GM12878 (cell line): ENCODE results near the gene SLC22A31. TPM values are rescaled to one million over a fixed set of nuclear protein-coding genes. Genes with fewer than 3 reads are reported as not detected.
A peak's percentile ranks its signal among the peaks of the same experiment; 100 is the strongest.

Source experiments
- ATAC-seq: fragments of 200-7000 bp; cut with Tn5 transposase; 3 replicates; pipeline ENCODE4 v1.9.1; 2020; ENCODE audit warnings: mild to moderate bottlenecking, moderate library complexity
- BruUV-seq: library from RNA; stranded (reverse); fragments of 400-500 nt; replicated peaks from 2 replicates; lab custom pipeline; 2021; lab: Mats Ljungman, UMichigan
- CTCF ChIA-PET: fragments of 300-600 bp; sonication (Branson Sonifier 250); formaldehyde crosslinking; extraction: SDS; loops from one replicate; lab custom pipeline; 2021; ENCODE audit warnings: inconsistent platforms; lab: Yijun Ruan, JAX
- POLR2A ChIA-PET: fragments of 350-600 bp; formaldehyde crosslinking; extraction: SDS; loops from one replicate; lab custom pipeline; 2021; ENCODE audit warnings: inconsistent platforms; lab: Charles Lee
- RAD21 ChIA-PET: fragments of 300-600 bp; sonication (Branson Sonifier 250); formaldehyde crosslinking; loops from one replicate; lab custom pipeline; 2023; ENCODE audit warnings: antibody characterized with exemption; ENCODE audit not compliant: unreplicated experiment; lab: Charles Lee
- SMC1A ChIA-PET: fragments of 300-600 bp; sonication (Branson Sonifier 250); formaldehyde crosslinking; loops from one replicate; lab custom pipeline; 2023; ENCODE audit not compliant: unreplicated experiment, uncharacterized antibody; lab: Charles Lee
- DNase-seq: peaks from one replicate; pipeline ENCODE4 v3.0.0-alpha.2; 2011; ENCODE audit warnings: low read depth, low spot score
- FAIRE-seq: peaks from 3 replicates; lab custom pipeline; 2011; peaks lifted over from hg19 to GRCh38; lab: Jason Lieb, UNC
- H2AFZ ChIP-seq: 2 replicates; pipeline ENCODE4 v1.6.0; 2011; ENCODE audit warnings: low read depth, low read length, control low read depth; ENCODE audit not compliant: control insufficient read depth
- H3K27ac ChIP-seq: 2 replicates; pipeline ENCODE4 v1.5.1; 2011; ENCODE audit warnings: control low read depth; ENCODE audit not compliant: control insufficient read depth, insufficient read depth
- H3K27me3 ChIP-seq, 2 experiments: replicated peaks in 1 of 2; 2 replicates each; pipeline versions ENCODE4 v1.6.0 to v1.6.1; 2011; ENCODE audit warnings: low read length in 1 of 2; ENCODE audit not compliant: control insufficient read depth in 2 of 2, insufficient read depth in 2 of 2
- H3K36me3 ChIP-seq, 2 experiments: 2 replicates each; pipeline ENCODE4 v1.5.1; 2011; ENCODE audit warnings: low read length in 1 of 2; ENCODE audit not compliant: control insufficient read depth in 2 of 2, insufficient read depth in 2 of 2
- H3K4me1 ChIP-seq: 2 replicates; pipeline ENCODE4 v1.6.1; 2011; ENCODE audit warnings: mild to moderate bottlenecking, low read length, moderate library complexity, mixed read lengths; ENCODE audit not compliant: control insufficient read depth, insufficient read depth
- H3K4me2 ChIP-seq: 2 replicates; pipeline ENCODE4 v1.6.0; 2011; ENCODE audit warnings: control low read depth; ENCODE audit not compliant: control insufficient read depth, insufficient read depth
- H3K4me3 ChIP-seq: fragments of 200-600 bp; sonication (generic); 2 replicates; pipeline ENCODE4 v1.5.1; 2016
- H3K79me2 ChIP-seq: 2 replicates; pipeline ENCODE4 v1.6.0; 2011; ENCODE audit warnings: low read length; ENCODE audit not compliant: control insufficient read depth, insufficient read depth
- H3K9ac ChIP-seq: 2 replicates; pipeline ENCODE4 v1.8.0; 2011; ENCODE audit warnings: low read length, control low read depth, mixed read lengths; ENCODE audit not compliant: control insufficient read depth, insufficient read depth
- H3K9me3 ChIP-seq: replicated peaks from 3 replicates; pipeline ENCODE4 v1.5.1; 2011; ENCODE audit warnings: mild to moderate bottlenecking, low read length; ENCODE audit not compliant: control insufficient read depth, insufficient read depth
- H4K20me1 ChIP-seq: 2 replicates; pipeline ENCODE4 v1.6.0; 2011; ENCODE audit not compliant: control insufficient read depth, insufficient read depth
- POLR2A ChIP-seq: IDR thresholded peaks from 2 replicates; pipeline ENCODE4 v1.6.1; 2011; ENCODE audit warnings: low read depth, mild to moderate bottlenecking, low read length
- ZNF207 ChIP-seq: fragments of 450-650 bp; IDR thresholded peaks from 2 replicates; pipeline ENCODE4 v1.6.1; 2014; ENCODE audit warnings: antibody characterized with exemption, mild to moderate bottlenecking, borderline replicate concordance
- WGBS: methylation state at CpG from one replicate; pipeline ENCODE4 v1.1.6; 2016; ENCODE audit warnings: low lambda C conversion rate; ENCODE audit not compliant: insufficient replicate concordance, insufficient coverage; ENCODE audit errors: missing lambda C conversion rate; 5-methylcytosine and 5-hydroxymethylcytosine counted together
- in situ Hi-C: fragments of 300-500 bp; cut with MboI; formaldehyde crosslinking; loops from 9 replicates; pipeline ENCODE4 v1.14.3; 2018; ENCODE audit warnings: mixed read lengths
- intact Hi-C: fragments of 100-400 bp; cut with micrococcal nuclease; formaldehyde crosslinking; loops from one replicate; pipeline ENCODE4 v1.14.2; 2022; ENCODE audit not compliant: unreplicated experiment
- polyA plus RNA-seq, 11 experiments: library from polyadenylated mRNA; depleted of rRNA in 4 of 11; unstranded in 6 of 11; stranded (reverse) in 5 of 11; fragments of >200 nt; fragmentation: Nextera tagmentation in 4 of 11; fragmentation: Illumina TruSeq in 1 of 11; extraction: Ambion mirVana in 4 of 11; extraction: Trizol in 1 of 11; gene quantifications; 1 replicate in 1 of 11; 2 replicates in 10 of 11; pipeline versions ENCODE4 v1.2.1 to v1.2.3, GENCODE V29; 2011 to 2016; ENCODE audit warnings: inconsistent platforms in 2 of 11, missing spikeins in 2 of 11, low read depth in 1 of 11
- total RNA-seq, 4 experiments: library from RNA; depleted of rRNA in 3 of 4; stranded (reverse); fragments of >200 nt in 3 of 4; fragmentation: Illumina TruSeq in 1 of 4; extraction: Trizol in 1 of 4; gene quantifications; 2 replicates each; pipeline versions ENCODE4 v1.2.1 to v1.2.3, GENCODE V29; 2013 to 2021

SLC22A31 gene
- total and polyA plus RNA-seq, 10 of the 15 experiments (the other 5 are each of a cell fraction or from before 2014, with no cell fraction given), result 0.13 to 0.24 (median 0.23) TPM; not detected in 7

- no TSS peak for BruUV-seq
- POLR2A ChIA-PET, result no interaction called here
- 94% methylated on average over 21 of the region's 21 CpGs for WGBS
These were observed 53.9 kb downstream of the SLC22A31 start for GRCh38 chr16:89146211-89147005.

More at GRCh38 chr16:89146211-89147005, 53.9 kb downstream of the SLC22A31 start:
- H4K20me1 ChIP-seq, result no peaks in the 10 kb centered on the region
- H3K4me3 ChIP-seq, result no peak overlapping the region
- H3K4me1 ChIP-seq, result no peaks in the 10 kb centered on the region
- no peaks in the 10 kb centered on the region for H3K27me3 ChIP-seq
- ChIA-PET CTCF (no interaction called here), SMC1A (no interaction called here)
- peaks cover 6% of the 10 kb centered on the region; the same call in 1 of the 3 replicates for H3K9me3 ChIP-seq
- no peak overlapping the region for H3K27ac ChIP-seq
- no peak for ATAC-seq
- no peak overlapping the region for H3K4me2 ChIP-seq
- H3K36me3 ChIP-seq, result peaks cover 9 to 14% of the 10 kb centered on the region in 2 experiments
- no peak overlapping the region for H2AFZ ChIP-seq
- DNase-seq, result no peak
- intact Hi-C loops, result no loop called here
- no peak for TF ChIP-seq ZNF207
- TF ChIP-seq POLR2A, result peak; percentile 44; the same call in 1 of the 2 replicates
- TF ChIP-seq, all 136 proteins: peak for 1
- in situ Hi-C loops, result no loop called here
- FAIRE-seq, result no peak
- RAD21 ChIA-PET, result no interaction called here
- H3K79me2 ChIP-seq, result no peaks in the 10 kb centered on the region
- H3K9ac ChIP-seq, result no peak overlapping the region

Other genes starting within 250 kb of the SLC22A31 start
- gene CBFA2T3, start 223.3 kb downstream of the SLC22A31 start, total RNA-seq (2014; rRNA removed), result 2.3 and 2.8 TPM in 2 replicates
- 1.3 and 1.5 TPM in 2 replicates for gene CBFA2T3, start 223.3 kb downstream of the SLC22A31 start, total RNA-seq (2014; rRNA removed; fragmentation: Illumina TruSeq; extraction: Trizol)
- gene CBFA2T3, start 223.3 kb downstream of the SLC22A31 start, total RNA-seq (2021), result 35.4 and 42.6 TPM in 2 replicates
- 0.75 and 1.6 TPM in 2 replicates for gene CBFA2T3, start 223.3 kb downstream of the SLC22A31 start, polyA plus RNA-seq (2011; rRNA removed)
- gene CBFA2T3, start 223.3 kb downstream of the SLC22A31 start, polyA plus RNA-seq (2014; fragmentation: Illumina TruSeq; extraction: Trizol), result 5.6 and 6.6 TPM in 2 replicates
- 1 to 10 TPM in 1 of 2 experiments, under 1 TPM in 1; 0.69 to 1.5 TPM for gene CBFA2T3, start 223.3 kb downstream of the SLC22A31 start, polyA plus RNA-seq (2014; fragmentation: Nextera tagmentation; extraction: Ambion mirVana)
- gene CBFA2T3, start 223.3 kb downstream of the SLC22A31 start, polyA plus RNA-seq (2014; rRNA removed), result 10.2 and 15.6 TPM in 2 replicates
- 10 to 100 TPM; 14.2 to 14.9 TPM for gene CBFA2T3, start 223.3 kb downstream of the SLC22A31 start, polyA plus RNA-seq (2016; fragmentation: Nextera tagmentation; extraction: Ambion mirVana)
- 30.9 and 32.8 TPM in 2 replicates for gene ACSF3, start 106.7 kb downstream of the SLC22A31 start, total RNA-seq (2014; rRNA removed)
- gene ACSF3, start 106.7 kb downstream of the SLC22A31 start, total RNA-seq (2014; rRNA removed; fragmentation: Illumina TruSeq; extraction: Trizol), result 18.5 and 20.7 TPM in 2 replicates
- 36.1 and 43.8 TPM in 2 replicates for gene ACSF3, start 106.7 kb downstream of the SLC22A31 start, total RNA-seq (2021)
- 15.1 and 17.8 TPM in 2 replicates for gene ACSF3, start 106.7 kb downstream of the SLC22A31 start, polyA plus RNA-seq (2011; rRNA removed)
- gene ACSF3, start 106.7 kb downstream of the SLC22A31 start, polyA plus RNA-seq (2014; fragmentation: Illumina TruSeq; extraction: Trizol), result 15.6 and 16.9 TPM in 2 replicates
- gene ACSF3, start 106.7 kb downstream of the SLC22A31 start, polyA plus RNA-seq (2014; fragmentation: Nextera tagmentation; extraction: Ambion mirVana), result 1 to 10 TPM; 1.0 to 3.5 TPM
- gene ACSF3, start 106.7 kb downstream of the SLC22A31 start, polyA plus RNA-seq (2014; rRNA removed), result 36.8 and 39.3 TPM in 2 replicates
- 10 to 100 TPM; 35.0 to 44.4 TPM for gene ACSF3, start 106.7 kb downstream of the SLC22A31 start, polyA plus RNA-seq (2016; fragmentation: Nextera tagmentation; extraction: Ambion mirVana)
- 0.06 TPM in 1 of 2 replicates, not detected in the other for gene CDH15, start 28.8 kb downstream of the SLC22A31 start, total RNA-seq (2014; rRNA removed)
- not detected in 2 replicates for gene CDH15, start 28.8 kb downstream of the SLC22A31 start, total RNA-seq (2014; rRNA removed; fragmentation: Illumina TruSeq; extraction: Trizol)
- not detected in 2 replicates for gene CDH15, start 28.8 kb downstream of the SLC22A31 start, total RNA-seq (2021)
- not detected in 2 replicates for gene CDH15, start 28.8 kb downstream of the SLC22A31 start, polyA plus RNA-seq (2011; rRNA removed)
- not detected in 2 replicates for gene CDH15, start 28.8 kb downstream of the SLC22A31 start, polyA plus RNA-seq (2014; fragmentation: Illumina TruSeq; extraction: Trizol)
- gene CDH15, start 28.8 kb downstream of the SLC22A31 start, polyA plus RNA-seq (2014; fragmentation: Nextera tagmentation; extraction: Ambion mirVana), result under 1 TPM in 1 of 2 experiments, not detected in 1; 0.02 TPM
- gene CDH15, start 28.8 kb downstream of the SLC22A31 start, polyA plus RNA-seq (2014; rRNA removed), result 0.05 TPM in 1 of 2 replicates, not detected in the other
- gene CDH15, start 28.8 kb downstream of the SLC22A31 start, polyA plus RNA-seq (2016; fragmentation: Nextera tagmentation; extraction: Ambion mirVana), result not detected
- 3.3 and 6.5 TPM in 2 replicates for gene ZNF778, start 17.2 kb upstream of the SLC22A31 start, total RNA-seq (2014; rRNA removed)
- gene ZNF778, start 17.2 kb upstream of the SLC22A31 start, total RNA-seq (2014; rRNA removed; fragmentation: Illumina TruSeq; extraction: Trizol), result 3.5 and 3.6 TPM in 2 replicates
- 6.4 and 9.7 TPM in 2 replicates for gene ZNF778, start 17.2 kb upstream of the SLC22A31 start, total RNA-seq (2021)
- gene ZNF778, start 17.2 kb upstream of the SLC22A31 start, polyA plus RNA-seq (2011; rRNA removed), result 3.8 and 4.4 TPM in 2 replicates
- 4.3 and 4.6 TPM in 2 replicates for gene ZNF778, start 17.2 kb upstream of the SLC22A31 start, polyA plus RNA-seq (2014; fragmentation: Illumina TruSeq; extraction: Trizol)
- under 1 TPM; 0.20 to 0.40 TPM for gene ZNF778, start 17.2 kb upstream of the SLC22A31 start, polyA plus RNA-seq (2014; fragmentation: Nextera tagmentation; extraction: Ambion mirVana)
- 4.2 and 5.9 TPM in 2 replicates for gene ZNF778, start 17.2 kb upstream of the SLC22A31 start, polyA plus RNA-seq (2014; rRNA removed)
- 1 to 10 TPM; 2.3 to 3.8 TPM for gene ZNF778, start 17.2 kb upstream of the SLC22A31 start, polyA plus RNA-seq (2016; fragmentation: Nextera tagmentation; extraction: Ambion mirVana)